AG08396 (cell line): ENCODE results near the gene IL36A.

Source experiments
- DNase-seq: peaks from one replicate; pipeline ENCODE4 v3.0.0; 2012; ENCODE audit warnings: low spot score, mixed read lengths

Gene IL36A

GRCh38 chr2:113005030-113005509 is at the start of gene IL36A:
IL36A (plus strand) TSS chr2:113005459; CDS start chr2:113005872, 413 bp downstream.
- DNase-seq: no peak

- no peak for DNase-seq
These were observed 47.7 kb upstream of the IL36A start for GRCh38 chr2:112957511-112957910.

GRCh38 chr2:112958428-112959108 is 46.7 kb upstream of the IL36A start:
- DNase-seq: peak; percentile 66

- no peak for DNase-seq
These were observed 46.0 kb upstream of the IL36A start for GRCh38 chr2:112959109-112959812.

- DNase-seq: no peak
These were observed 44.9 kb upstream of the IL36A start for GRCh38 chr2:112960230-112960825.

GRCh38 chr2:112962308-112963175 is 42.7 kb upstream of the IL36A start:
- DNase-seq: no peak

GRCh38 chr2:112967023-112967422 is 38.2 kb upstream of the IL36A start:
- DNase-seq: no peak

GRCh38 chr2:112972423-112973086 is 32.7 kb upstream of the IL36A start:
- no peak for DNase-seq

- no peak for DNase-seq
These were observed 32.1 kb upstream of the IL36A start for GRCh38 chr2:112973156-112973555.

GRCh38 chr2:112977559-112978056 is 27.7 kb upstream of the IL36A start, which contains the start of gene IL36G:
IL36G (plus strand) TSS chr2:112978006; CDS start chr2:112978639, 633 bp downstream.
- no peak for DNase-seq

- DNase-seq: no peak
These were observed 25.5 kb upstream of the IL36A start for GRCh38 chr2:112979731-112980130.

- no peak for DNase-seq
These were observed 24.7 kb upstream of the IL36A start for GRCh38 chr2:112980537-112980936.

- no peak for DNase-seq
These were observed 20.2 kb upstream of the IL36A start for GRCh38 chr2:112985090-112985489.

- DNase-seq: no peak
These were observed 15.6 kb upstream of the IL36A start for GRCh38 chr2:112989611-112990010.

GRCh38 chr2:112993831-112994230 is 11.4 kb upstream of the IL36A start:
- DNase-seq: no peak

GRCh38 chr2:112994648-112995047 is 10.6 kb upstream of the IL36A start:
- no peak for DNase-seq

GRCh38 chr2:112995346-112995920 is 9.8 kb upstream of the IL36A start:
- no peak for DNase-seq

GRCh38 chr2:112996635-112997034 is 8.6 kb upstream of the IL36A start:
- no peak for DNase-seq

- DNase-seq: no peak
These were observed 8.1 kb upstream of the IL36A start for GRCh38 chr2:112997151-112997550.

GRCh38 chr2:113000436-113000835 is 4.8 kb upstream of the IL36A start:
- DNase-seq: no peak

- no peak for DNase-seq
These were observed 2.6 kb upstream of the IL36A start for GRCh38 chr2:113002677-113003076.
